Activated T-cell treated with anti-CD3 and anti-CD28 coated beads for 48 hours (primary cell): Measurements from ENCODE around the gene DSCAML1.

ENCODE experiments used
- DNase-seq: peaks from one replicate; pipeline ENCODE4 v3.0.0-alpha.2; 2020; ENCODE audit warnings: low read depth

Gene DSCAML1

GRCh38 chr11:117691516-117691915 is 105.5 kb downstream of the DSCAML1 start:
- DNase-seq: no peak

GRCh38 chr11:117691218-117691514 is 105.8 kb downstream of the DSCAML1 start:
- DNase-seq: no peak

GRCh38 chr11:117690484-117691217 is 106.4 kb downstream of the DSCAML1 start:
- no peak for DNase-seq

- DNase-seq: no peak
These were observed 108.7 kb downstream of the DSCAML1 start for GRCh38 chr11:117688255-117688797.

GRCh38 chr11:117687776-117688175 is 109.2 kb downstream of the DSCAML1 start:
- no peak for DNase-seq

GRCh38 chr11:117686711-117687110 is 110.3 kb downstream of the DSCAML1 start:
- DNase-seq: no peak

- no peak for DNase-seq
These were observed 111.5 kb downstream of the DSCAML1 start for GRCh38 chr11:117685566-117685965.

- DNase-seq: no peak
These were observed 112.3 kb downstream of the DSCAML1 start for GRCh38 chr11:117684731-117685130.

- no peak for DNase-seq
These were observed 112.9 kb downstream of the DSCAML1 start for GRCh38 chr11:117684111-117684510.

- no peak for DNase-seq
These were observed 115.6 kb downstream of the DSCAML1 start for GRCh38 chr11:117681438-117681837.

GRCh38 chr11:117679461-117679860 is 117.6 kb downstream of the DSCAML1 start:
- no peak for DNase-seq

GRCh38 chr11:117678658-117679406 is 118.2 kb downstream of the DSCAML1 start:
- no peak for DNase-seq

- DNase-seq: no peak
These were observed 119.2 kb downstream of the DSCAML1 start for GRCh38 chr11:117677729-117678310.

- DNase-seq: no peak
These were observed 120.5 kb downstream of the DSCAML1 start for GRCh38 chr11:117676501-117676900.

GRCh38 chr11:117673602-117674001 is 123.4 kb downstream of the DSCAML1 start:
- no peak for DNase-seq

- no peak for DNase-seq
These were observed 125.6 kb downstream of the DSCAML1 start for GRCh38 chr11:117671370-117671769.

GRCh38 chr11:117670924-117671323 is 126.1 kb downstream of the DSCAML1 start:
- DNase-seq: no peak

GRCh38 chr11:117670443-117670842 is 126.6 kb downstream of the DSCAML1 start:
- no peak for DNase-seq

- no peak for DNase-seq
These were observed 127.4 kb downstream of the DSCAML1 start for GRCh38 chr11:117669616-117670015.

GRCh38 chr11:117669062-117669461 is 128.0 kb downstream of the DSCAML1 start:
- no peak for DNase-seq

GRCh38 chr11:117668321-117668751 is 128.7 kb downstream of the DSCAML1 start:
- DNase-seq: no peak

GRCh38 chr11:117664897-117665296 is 132.1 kb downstream of the DSCAML1 start:
- DNase-seq: no peak

GRCh38 chr11:117663821-117664220 is 133.2 kb downstream of the DSCAML1 start:
- DNase-seq: no peak
